ENCODE data around the gene BNIP5.
"Not testable (repeated sequence)": the region's sequence is repeated elsewhere in the genome, so short reads cannot be mapped to it uniquely, and the experiment has no call there.

Gene BNIP5

GRCh38 chr6:36367743-36368142 is 31.1 kb upstream of the BNIP5 start:
- TF ChIP-seq, protein P1, sequence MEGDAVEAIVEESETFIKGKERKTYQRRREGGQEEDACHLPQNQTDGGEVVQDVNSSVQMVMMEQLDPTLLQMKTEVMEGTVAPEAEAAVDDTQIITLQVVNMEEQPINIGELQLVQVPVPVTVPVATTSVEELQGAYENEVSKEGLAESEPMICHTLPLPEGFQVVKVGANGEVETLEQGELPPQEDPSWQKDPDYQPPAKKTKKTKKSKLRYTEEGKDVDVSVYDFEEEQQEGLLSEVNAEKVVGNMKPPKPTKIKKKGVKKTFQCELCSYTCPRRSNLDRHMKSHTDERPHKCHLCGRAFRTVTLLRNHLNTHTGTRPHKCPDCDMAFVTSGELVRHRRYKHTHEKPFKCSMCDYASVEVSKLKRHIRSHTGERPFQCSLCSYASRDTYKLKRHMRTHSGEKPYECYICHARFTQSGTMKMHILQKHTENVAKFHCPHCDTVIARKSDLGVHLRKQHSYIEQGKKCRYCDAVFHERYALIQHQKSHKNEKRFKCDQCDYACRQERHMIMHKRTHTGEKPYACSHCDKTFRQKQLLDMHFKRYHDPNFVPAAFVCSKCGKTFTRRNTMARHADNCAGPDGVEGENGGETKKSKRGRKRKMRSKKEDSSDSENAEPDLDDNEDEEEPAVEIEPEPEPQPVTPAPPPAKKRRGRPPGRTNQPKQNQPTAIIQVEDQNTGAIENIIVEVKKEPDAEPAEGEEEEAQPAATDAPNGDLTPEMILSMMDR (IDR thresholded peaks at IDR 0.05; ENCODE audit: extremely low read depth, missing control alignments) = no peak

DNA sequence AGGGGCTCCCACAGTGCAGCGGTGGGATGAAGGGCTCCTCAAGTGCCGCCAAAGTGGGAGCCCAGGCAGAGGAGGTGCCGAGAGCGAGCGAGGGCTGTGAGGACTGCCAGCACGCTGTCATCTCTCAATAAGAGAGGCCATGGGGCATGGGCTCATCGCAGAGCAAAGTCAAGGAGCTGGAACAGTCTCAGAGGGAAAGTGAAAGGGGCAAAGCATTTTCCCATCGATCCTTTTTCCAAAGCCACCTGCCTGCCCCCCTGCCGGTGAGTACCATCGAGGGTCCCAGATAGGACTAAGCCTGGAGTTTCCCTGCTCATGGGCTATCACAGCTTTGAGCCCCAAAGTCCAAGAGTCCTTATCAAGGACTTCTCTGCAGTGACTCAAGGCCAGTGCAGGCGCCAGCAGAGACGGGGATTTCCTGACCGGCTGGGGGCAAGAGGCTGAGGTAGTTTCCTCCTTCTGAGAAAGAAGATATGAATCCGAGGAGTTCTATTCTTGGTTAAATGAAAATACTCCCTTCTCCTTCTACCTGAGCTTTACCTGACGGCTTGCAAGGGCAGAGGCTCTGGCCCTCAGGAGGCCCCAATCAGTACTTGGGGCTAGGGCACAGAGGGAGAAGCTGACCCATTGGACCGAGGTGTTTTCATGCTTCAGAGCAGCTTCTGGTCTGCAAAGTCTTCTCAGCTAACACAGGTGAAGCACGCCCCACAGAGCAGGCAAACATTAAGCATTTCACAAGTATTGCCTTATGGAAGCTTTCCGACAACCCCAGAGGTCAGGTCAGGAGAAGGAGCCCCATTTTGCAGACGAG is 28.2 kb upstream of the BNIP5 start:
- TF ChIP-seq, protein P1 (IDR thresholded peaks at IDR 0.05; ENCODE audit: extremely low read depth, missing control alignments) = no peak
- DNase-seq (ENCODE audit: low spot score) = peak; percentile 84

More at GRCh38 chr6:36367743-36368142, 31.1 kb upstream of the BNIP5 start:
- no peak for DNase-seq (ENCODE audit: low spot score)

DNA sequence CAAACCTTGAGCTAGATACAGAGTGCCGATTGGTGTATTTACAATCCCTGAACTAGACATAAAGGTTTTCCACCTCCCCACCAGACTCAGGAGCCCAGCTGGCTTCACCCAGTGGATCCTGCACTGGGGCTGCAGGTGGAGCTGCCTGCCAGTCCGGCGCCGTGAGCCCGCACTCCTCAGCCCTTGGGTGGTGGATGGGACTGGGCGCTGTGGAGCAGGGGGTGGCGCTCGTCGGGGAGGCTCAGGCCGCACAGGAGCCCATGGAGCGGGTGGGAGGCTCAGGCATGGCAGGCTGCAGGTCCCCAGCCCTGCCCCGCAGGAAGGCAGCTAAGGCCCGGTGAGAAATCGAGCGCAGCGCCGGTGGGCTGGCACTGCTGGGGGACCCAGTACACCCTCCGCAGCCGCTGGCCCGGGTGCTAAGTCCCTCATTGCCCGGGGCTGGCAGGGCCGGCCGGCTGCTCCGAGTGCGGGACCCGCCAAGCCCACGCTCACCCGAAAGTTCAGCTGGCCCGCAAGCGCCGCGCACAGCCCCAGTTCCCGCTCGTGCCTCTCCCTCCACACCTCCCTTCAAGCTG is 27.5 kb upstream of the BNIP5 start:
- not testable (repeated sequence) for DNase-seq (ENCODE audit: low spot score)

DNA sequence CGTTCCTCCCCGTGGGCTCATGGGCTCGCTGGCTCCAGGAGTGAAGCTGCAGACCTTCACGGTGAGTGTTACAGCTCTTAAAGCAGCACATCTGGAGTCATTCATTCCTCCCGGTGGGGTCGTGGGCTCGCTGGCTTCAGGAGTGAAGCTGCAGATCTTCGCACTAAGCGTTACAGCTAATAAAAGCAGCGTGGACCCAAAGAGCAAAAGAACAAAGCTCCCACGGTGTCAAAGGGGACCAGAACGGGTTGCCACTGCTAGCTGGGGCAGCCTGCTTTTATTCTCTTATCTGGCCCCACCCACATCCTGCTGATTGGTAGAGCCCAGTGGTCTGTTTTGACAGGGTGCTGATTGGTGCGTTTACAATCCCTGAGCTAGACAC is 26.7 kb upstream of the BNIP5 start:
- DNase-seq (ENCODE audit: low spot score) = not testable (repeated sequence)

DNA sequence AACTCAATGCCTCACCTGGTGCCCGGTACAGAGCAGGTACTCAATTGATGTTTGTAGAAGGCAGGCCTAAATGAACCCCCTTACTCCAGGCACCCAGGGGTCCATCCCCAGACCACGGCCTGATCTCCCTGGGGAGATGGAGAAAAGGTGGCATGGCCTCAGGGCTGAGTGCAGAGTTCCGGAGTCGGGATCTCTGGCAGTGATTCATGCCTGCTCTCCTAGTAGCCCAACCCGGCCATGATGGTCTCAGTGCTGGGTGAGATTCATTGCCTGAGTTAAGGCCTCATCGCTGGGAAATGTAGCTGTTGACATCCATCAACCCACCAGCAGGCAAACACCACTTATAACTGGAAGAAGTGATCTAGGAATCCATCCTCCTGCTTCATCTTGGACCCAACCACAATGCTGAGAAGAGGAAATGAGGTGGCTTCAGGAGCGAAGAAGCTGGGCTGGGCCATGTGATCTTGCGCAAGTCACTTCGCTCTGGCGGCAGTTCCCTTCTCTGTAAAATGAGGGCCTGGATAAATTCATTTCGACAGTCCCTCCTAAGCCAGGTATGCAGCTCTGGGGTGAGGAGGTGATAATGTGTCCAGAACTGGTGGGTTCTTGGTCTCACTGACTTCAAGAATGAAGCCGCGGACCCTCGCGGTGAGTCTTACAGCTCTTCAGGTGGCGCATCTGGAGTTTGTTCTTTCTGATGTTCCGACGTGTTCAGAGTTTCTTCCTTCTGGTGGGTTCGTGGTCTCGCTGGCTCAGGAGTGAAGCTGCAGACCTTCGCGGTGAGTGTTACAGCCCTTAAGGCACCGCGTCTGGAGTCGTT is 26.1 kb upstream of the BNIP5 start:
- TF ChIP-seq, protein P1 (IDR thresholded peaks at IDR 0.05; ENCODE audit: extremely low read depth, missing control alignments) = no peak
- DNase-seq (ENCODE audit: low spot score) = no peak

GRCh38 chr6:36361071-36361470 is 24.4 kb upstream of the BNIP5 start:
- TF ChIP-seq, protein P1 (IDR thresholded peaks at IDR 0.05; ENCODE audit: extremely low read depth, missing control alignments) = no peak
- DNase-seq (ENCODE audit: low spot score) = no peak

GRCh38 chr6:36360241-36361054 is 23.8 kb upstream of the BNIP5 start:
- peak; percentile 83 for DNase-seq (ENCODE audit: low spot score)
- TF ChIP-seq, protein P1 (IDR thresholded peaks at IDR 0.05; ENCODE audit: extremely low read depth, missing control alignments) = peak; percentile 52
